Common myeloid progenitor, CD34-positive (primary cell): ENCODE results near the gene SIAH3.

Source experiments
- CTCF ChIA-PET: fragments of 350-600 bp; sonication (Branson Sonifier 250); formaldehyde crosslinking; loops from one replicate; lab custom pipeline; 2021; ENCODE audit warnings: antibody characterized with exemption; lab: Charles Lee
- POLR2A ChIA-PET: fragments of 350-600 bp; sonication (Branson Sonifier 250); formaldehyde crosslinking; loops from one replicate; lab custom pipeline; 2021; ENCODE audit warnings: antibody characterized with exemption; lab: Charles Lee
- DNase-seq, 3 donors: peaks; one replicate each; pipeline versions ENCODE4 v3.0.0 to v3.0.0-alpha.2; 2013
- H3K27ac ChIP-seq, 2 experiments: 1 replicate in 1 of 2; 2 replicates in 1 of 2; pipeline ENCODE4 v1.7.0; 2013; ENCODE audit warnings: inconsistent platforms in 2 of 2, low read length in 2 of 2, mild to moderate bottlenecking in 2 of 2, low read depth in 1 of 2, moderate library complexity in 1 of 2; ENCODE audit not compliant: severe bottlenecking in 2 of 2, insufficient read depth in 1 of 2, poor library complexity in 1 of 2
- H3K27me3 ChIP-seq, 5 experiments: replicated peaks in 2 of 5; 1 replicate in 3 of 5; 2 replicates in 2 of 5; pipeline versions ENCODE4 v1.6.1 to v1.7.0; 2013; ENCODE audit warnings: low read length in 4 of 5, mild to moderate bottlenecking in 2 of 5, moderate library complexity in 2 of 5, inconsistent platforms in 1 of 5; ENCODE audit not compliant: insufficient read depth in 5 of 5, control insufficient read depth in 4 of 5
- H3K36me3 ChIP-seq, 4 experiments: 1 replicate in 2 of 4; 2 replicates in 2 of 4; pipeline versions ENCODE4 v1.6.1 to v1.7.0; 2013; ENCODE audit warnings: low read length in 3 of 4, control low read depth in 1 of 4, mild to moderate bottlenecking in 1 of 4; ENCODE audit not compliant: control insufficient read depth in 4 of 4, insufficient read depth in 4 of 4
- H3K4me1 ChIP-seq, 4 experiments: 1 replicate in 3 of 4; 2 replicates in 1 of 4; pipeline versions ENCODE4 v1.6.1 to v1.7.1; 2013; ENCODE audit warnings: low read length in 3 of 4, mild to moderate bottlenecking in 3 of 4, control low read depth in 1 of 4, inconsistent platforms in 1 of 4, moderate library complexity in 1 of 4; ENCODE audit not compliant: control insufficient read depth in 4 of 4, insufficient read depth in 4 of 4; ENCODE audit errors: control extremely low read depth in 1 of 4
- H3K4me3 ChIP-seq, 7 experiments: 1 replicate in 4 of 7; 2 replicates in 3 of 7; pipeline versions ENCODE4 v1.5.1 to v1.7.0; 2013; ENCODE audit warnings: mild to moderate bottlenecking in 7 of 7, low read length in 6 of 7, moderate library complexity in 6 of 7, inconsistent platforms in 2 of 7, low read depth in 2 of 7, control low read depth in 1 of 7; ENCODE audit not compliant: insufficient read depth in 4 of 7, control insufficient read depth in 1 of 7; ENCODE audit errors: extremely low read depth in 1 of 7
- H3K9me3 ChIP-seq, 5 experiments: 1 replicate in 4 of 5; 2 replicates in 1 of 5; pipeline versions ENCODE4 v1.6.1 to v1.7.1; 2013; ENCODE audit warnings: low read length in 4 of 5, mild to moderate bottlenecking in 2 of 5, inconsistent platforms in 1 of 5, low read depth in 1 of 5, moderate library complexity in 1 of 5; ENCODE audit not compliant: control insufficient read depth in 4 of 5, insufficient read depth in 2 of 5; ENCODE audit errors: control extremely low read depth in 1 of 5
- WGBS: methylation state at CpG from one replicate; pipeline ENCODE4 v1.1.5; 2013; ENCODE audit not compliant: insufficient coverage; 5-methylcytosine and 5-hydroxymethylcytosine counted together

Gene SIAH3

DNA sequence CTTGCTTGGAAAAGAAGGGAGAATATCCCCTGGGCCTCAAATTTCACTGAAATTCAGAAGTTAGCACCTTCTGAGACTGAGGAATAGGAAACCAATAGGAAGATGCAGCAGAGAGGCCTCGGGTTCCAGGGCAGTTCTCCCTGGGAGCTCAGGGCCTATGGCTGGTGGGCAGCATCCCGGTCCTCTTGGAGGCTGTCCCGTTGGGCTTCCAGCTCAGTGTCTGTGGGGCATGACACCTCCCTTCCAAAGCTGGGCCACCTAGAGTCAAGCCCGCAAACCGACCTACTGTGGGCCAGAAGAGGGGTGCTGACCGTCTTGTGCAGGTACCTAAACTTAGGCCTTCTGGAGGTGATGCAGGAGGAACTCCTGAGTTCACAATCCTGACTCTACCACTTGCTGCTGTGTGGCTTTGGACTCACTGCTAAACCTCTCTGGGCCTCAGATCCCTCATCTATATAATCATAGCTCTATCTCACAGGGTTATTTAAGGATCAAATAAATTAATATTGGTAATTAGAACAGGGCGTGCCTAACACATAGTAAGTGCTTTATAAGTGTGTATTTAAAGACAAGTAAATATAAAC lies 17.1 kb downstream of the SIAH3 start:
- Histone ChIP-seq H3K27ac (no peak overlapping the region), H3K9me3 (no peaks in the 10 kb centered on the region), H3K36me3 (no peaks in the 10 kb centered on the region), H3K27me3 (no peaks in the 10 kb centered on the region), H3K4me1 (peaks cover 0 to 16% (median 8%) of the 10 kb centered on the region in 4 experiments), H3K4me3 (no peak overlapping the region)
- DNase-seq, result no peak
- ChIA-PET CTCF (interaction anchor here (0.9 to 6.2 kb wide), 3 partner anchors 13 to 531 kb away, joined by 3 to 31 read pairs (median 3); no protein-coding TSS in a partner anchor), POLR2A (no interaction called here)
- 94% methylated on average over 5 of the region's 7 CpGs for WGBS

DNA sequence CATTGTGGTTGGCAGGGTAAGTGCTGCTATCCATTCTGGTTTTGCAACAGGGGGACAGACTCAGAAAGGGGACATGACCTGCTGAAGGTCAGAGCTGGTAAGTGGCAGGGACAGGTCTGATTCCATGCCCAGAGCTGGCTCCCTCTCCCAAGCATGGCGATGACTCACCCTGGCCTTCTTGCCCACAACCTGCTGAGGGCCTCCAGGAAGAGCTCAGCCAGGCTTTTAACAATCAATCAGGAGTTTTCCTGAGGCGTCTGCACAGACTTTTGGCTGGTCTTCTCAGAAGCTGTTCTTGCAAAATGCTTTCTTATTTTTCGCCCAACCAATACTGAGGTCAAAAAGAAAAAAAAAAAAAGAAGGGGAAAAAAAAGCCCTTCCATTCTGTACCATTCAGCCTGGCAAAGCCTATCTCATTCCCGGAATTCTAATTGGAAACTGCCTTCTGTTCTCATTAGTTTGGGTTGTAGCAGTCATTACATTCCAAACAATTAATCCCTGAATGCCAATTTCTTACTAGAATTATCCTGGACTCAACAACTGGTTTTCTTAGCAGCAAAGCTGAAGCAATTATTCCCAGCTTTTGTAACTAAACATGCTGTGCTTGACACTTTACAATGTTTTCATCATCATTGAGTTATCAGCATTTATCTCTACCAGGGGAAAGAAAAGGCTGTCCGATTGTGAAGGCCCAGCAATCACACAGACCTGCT lies 17.7 kb downstream of the SIAH3 start:
- Histone ChIP-seq H3K4me3 (no peak overlapping the region), H3K27me3 (no peaks in the 10 kb centered on the region), H3K9me3 (no peaks in the 10 kb centered on the region), H3K27ac (no peak overlapping the region), H3K4me1 (peaks cover 0 to 19% (median 8%) of the 10 kb centered on the region in 4 experiments), H3K36me3 (no peaks in the 10 kb centered on the region)
- ChIA-PET POLR2A (no interaction called here), CTCF (interaction anchor here (0.9 to 6.2 kb wide), 3 partner anchors 9 to 16 kb away, joined by 3 to 31 read pairs (median 3); no protein-coding TSS in a partner anchor)
- peak in 2 of 3 donors; percentile 36 to 49 for DNase-seq
- WGBS, result 69% methylated on average over 3 of the region's 5 CpGs

DNA sequence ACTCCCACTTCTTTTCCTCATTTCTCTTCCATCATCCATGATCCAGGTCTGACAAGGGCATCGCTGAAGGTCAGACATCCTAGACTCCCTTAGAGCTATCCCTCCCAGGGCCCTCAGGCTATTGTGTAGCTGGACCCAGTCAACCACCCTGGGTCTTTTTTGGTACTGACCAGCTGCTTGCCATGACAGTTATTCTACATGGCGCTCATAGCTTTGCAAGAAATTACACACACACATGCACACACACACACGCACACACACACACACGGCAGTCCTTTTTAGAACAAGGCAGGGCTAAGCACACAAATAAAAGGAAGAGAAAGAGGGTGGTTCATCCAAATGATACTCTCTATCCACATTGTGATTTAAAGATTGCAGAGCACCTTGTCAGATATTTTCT lies 18.3 kb downstream of the SIAH3 start:
- H3K36me3 ChIP-seq, result no peaks in the 10 kb centered on the region
- H3K4me3 ChIP-seq, result no peak overlapping the region
- peak in 1 of 3 donors; percentile 46 for DNase-seq
- POLR2A ChIA-PET, result no interaction called here
- WGBS, result 100% methylated on average over 3 of the region's 4 CpGs
- no peak overlapping the region for H3K27ac ChIP-seq
- H3K4me1 ChIP-seq, result peaks cover 4 to 25% (median 13%) of the 10 kb centered on the region in 4 experiments
- H3K27me3 ChIP-seq, result no peaks in the 10 kb centered on the region
- CTCF ChIA-PET, result interaction anchor here (0.9 to 6.2 kb wide), 2 partner anchors 10 to 14 kb away, joined by 3 to 31 read pairs; no protein-coding TSS in a partner anchor
- no peaks in the 10 kb centered on the region for H3K9me3 ChIP-seq

DNA sequence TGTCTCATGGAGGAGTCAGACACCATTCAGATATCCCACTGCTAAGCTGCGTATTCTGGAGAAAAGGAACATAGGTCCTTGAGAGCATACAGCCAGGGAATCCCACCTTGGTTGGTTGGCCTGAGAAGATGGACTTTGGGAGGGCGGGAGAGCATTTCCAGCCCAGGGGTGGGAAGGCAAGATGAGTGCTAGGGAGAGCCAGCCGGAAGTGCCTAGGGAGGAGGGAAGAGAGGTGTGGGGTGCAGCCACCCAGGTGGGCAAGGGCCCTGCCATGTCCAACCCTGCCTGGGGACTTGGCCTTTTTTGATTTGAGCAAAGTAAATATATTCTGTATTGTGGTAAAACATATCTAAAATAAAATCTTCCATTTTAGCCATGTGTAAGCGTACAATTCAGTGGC lies 19.7 kb downstream of the SIAH3 start:
- CTCF ChIA-PET, result no interaction called here
- Histone ChIP-seq H3K4me3 (no peak overlapping the region), H3K4me1 (peaks cover 12 to 39% (median 26%) of the 10 kb centered on the region in 4 experiments), H3K27ac (no peak overlapping the region), H3K27me3 (no peaks in the 10 kb centered on the region), H3K9me3 (no peaks in the 10 kb centered on the region), H3K36me3 (no peaks in the 10 kb centered on the region)
- DNase-seq, result no peak
- 96% methylated on average over 4 of the region's 4 CpGs for WGBS
- POLR2A ChIA-PET, result no interaction called here

DNA sequence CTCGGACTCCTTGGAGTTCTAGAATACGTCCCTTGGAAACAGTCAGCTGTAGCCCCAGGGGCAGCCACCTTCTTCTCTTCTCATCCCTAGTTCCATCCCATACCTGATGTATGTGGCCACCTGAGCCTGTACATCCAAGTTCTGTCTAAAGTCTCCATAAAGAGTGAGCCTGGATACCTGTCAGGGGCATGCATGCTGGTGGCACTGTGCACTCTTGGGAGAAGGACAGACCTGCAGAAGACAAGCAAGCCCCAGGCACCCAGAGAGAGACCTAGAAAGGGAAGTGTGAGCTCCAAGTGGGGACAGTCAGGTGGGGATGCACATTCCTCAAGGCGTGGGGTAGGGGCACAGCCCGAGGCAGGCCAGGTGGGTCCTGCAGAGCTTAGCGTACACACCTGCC lies 21.4 kb downstream of the SIAH3 start:
- 90% methylated on average over 2 of the region's 5 CpGs for WGBS
- no peaks in the 10 kb centered on the region for H3K9me3 ChIP-seq
- ChIA-PET CTCF (interaction anchor here (0.6 to 1.2 kb wide), 4 partner anchors 8 to 238 kb away, joined by 3 to 6 read pairs (median 4); no protein-coding TSS in a partner anchor), POLR2A (no interaction called here)
- H3K36me3 ChIP-seq, result no peaks in the 10 kb centered on the region
- no peak for DNase-seq
- no peak overlapping the region for H3K4me3 ChIP-seq
- H3K27ac ChIP-seq, result no peak overlapping the region
- peaks cover 16 to 54% (median 38%) of the 10 kb centered on the region in 4 experiments for H3K4me1 ChIP-seq
- H3K27me3 ChIP-seq, result no peaks in the 10 kb centered on the region

DNA sequence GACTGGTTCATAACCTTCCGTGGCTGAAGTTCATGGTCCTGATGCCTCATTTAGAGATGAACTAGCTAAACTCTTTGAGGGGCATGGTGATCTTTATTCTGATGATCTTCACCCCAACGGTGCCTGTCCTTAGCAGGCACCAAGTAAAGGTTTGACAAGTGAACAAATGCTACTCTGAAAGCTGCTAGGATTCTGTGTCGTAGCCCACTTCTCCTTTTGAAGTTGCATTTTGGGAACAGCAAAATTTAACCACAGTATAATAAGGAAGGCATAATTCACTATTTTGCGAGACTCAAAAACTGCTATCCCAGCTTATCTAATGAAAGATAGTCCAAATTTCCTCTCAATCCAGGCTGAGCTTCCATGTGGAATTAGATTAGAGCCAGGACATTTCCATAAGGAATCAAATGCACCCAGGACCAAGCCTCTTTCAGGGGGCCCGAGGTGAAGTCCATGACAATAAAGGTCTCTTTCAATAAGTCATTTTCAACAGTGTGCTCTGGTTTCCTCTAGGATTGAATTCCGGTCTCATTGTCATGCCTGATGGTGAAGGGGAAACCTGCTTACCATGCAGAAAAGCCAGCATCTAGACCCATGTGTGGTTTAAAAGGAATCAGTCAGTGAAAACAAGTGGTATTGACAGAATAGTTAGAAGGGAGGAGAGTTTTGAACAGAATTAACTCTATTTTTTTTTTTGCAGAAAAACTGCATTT lies 23.1 kb downstream of the SIAH3 start:
- Histone ChIP-seq H3K27ac (no peak overlapping the region), H3K36me3 (no peaks in the 10 kb centered on the region), H3K9me3 (no peaks in the 10 kb centered on the region), H3K4me1 (peaks cover 16 to 46% (median 38%) of the 10 kb centered on the region in 4 experiments), H3K4me3 (peak overlapping the region in 1 of 7 experiments; percentile 35), H3K27me3 (no peaks in the 10 kb centered on the region)
- 30% methylated on average over 5 of the region's 6 CpGs for WGBS
- POLR2A ChIA-PET, result interaction anchor here (0.6 kb wide), 1 partner anchor 118 kb away, joined by 7 read pairs; no protein-coding TSS in a partner anchor
- peak; percentile 14 to 75 (median 70) for DNase-seq
- CTCF ChIA-PET, result interaction anchor here (1.1 to 1.8 kb wide), 3 partner anchors 16 to 27 kb away, joined by 3 to 5 read pairs (median 4); no protein-coding TSS in a partner anchor
